Measurements from ENCODE around the gene CERCAM.

GRCh38 chr9:128397831-128398230 is 22.8 kb upstream of the CERCAM start:
- TF ChIP-seq CTCF (IDR thresholded peaks at IDR 0.05) (no peak), POLR2AphosphoS5 (IDR thresholded peaks at IDR 0.05; ENCODE audit: low read depth, low read length) (no peak), REST (IDR thresholded peaks at IDR 0.05; ENCODE audit: insufficient read depth in 1 of 2, low read depth in 2 of 2, low read length in 1 of 2) (no peak), SIN3A (IDR thresholded peaks at IDR 0.05; ENCODE audit: borderline replicate concordance, insufficient read depth, low read depth, low read length) (no peak)
